Measurements from ENCODE around the gene KLF2.

Gene KLF2

GRCh38 chr19:16309643-16310042 is 15.0 kb upstream of the KLF2 start:
- DNase-seq, result no peak

- DNase-seq, result no peak
Measured at GRCh38 chr19:16315825-16316505, 8.7 kb upstream of the KLF2 start.

DNA sequence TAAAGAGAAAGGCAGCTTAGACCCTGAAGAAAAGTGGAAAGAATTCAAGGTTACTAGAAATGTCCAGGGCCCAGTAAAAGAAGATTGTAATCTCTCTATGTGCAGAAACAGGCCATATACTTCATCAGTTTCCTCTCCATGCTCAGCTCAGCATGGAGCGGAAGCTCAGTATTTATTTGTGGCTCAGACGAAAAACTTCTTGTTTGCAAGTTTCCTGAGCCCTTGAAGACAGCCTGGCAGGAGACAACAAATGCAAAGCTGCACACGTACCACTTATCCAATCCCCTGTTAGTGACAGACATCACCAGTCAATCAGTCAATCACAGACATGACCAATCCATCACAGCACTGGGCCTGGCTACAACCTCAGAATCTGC is 8.1 kb upstream of the KLF2 start:
- no peak for DNase-seq

GRCh38 chr19:16319481-16319880 is 5.1 kb upstream of the KLF2 start:
- no peak for DNase-seq

DNA sequence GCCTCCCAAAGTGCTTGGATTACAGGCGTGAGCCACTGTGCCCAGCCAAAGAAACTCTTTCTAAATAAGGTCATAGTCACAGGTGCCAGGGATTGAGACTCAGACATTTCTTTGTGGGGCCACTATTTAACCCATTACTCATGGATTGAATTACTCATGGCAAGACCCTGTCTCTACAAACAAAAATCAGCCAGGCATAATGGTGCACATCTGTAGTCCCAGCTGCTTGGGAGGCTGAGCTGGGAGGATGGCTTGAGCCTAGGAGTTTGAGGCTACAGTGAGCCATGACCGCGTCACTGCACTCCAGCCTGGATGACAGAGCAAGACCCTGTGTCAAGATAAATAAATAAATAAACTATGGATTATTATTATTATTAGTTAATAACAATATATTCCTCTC is 3.6 kb upstream of the KLF2 start:
- no peak for DNase-seq

DNA sequence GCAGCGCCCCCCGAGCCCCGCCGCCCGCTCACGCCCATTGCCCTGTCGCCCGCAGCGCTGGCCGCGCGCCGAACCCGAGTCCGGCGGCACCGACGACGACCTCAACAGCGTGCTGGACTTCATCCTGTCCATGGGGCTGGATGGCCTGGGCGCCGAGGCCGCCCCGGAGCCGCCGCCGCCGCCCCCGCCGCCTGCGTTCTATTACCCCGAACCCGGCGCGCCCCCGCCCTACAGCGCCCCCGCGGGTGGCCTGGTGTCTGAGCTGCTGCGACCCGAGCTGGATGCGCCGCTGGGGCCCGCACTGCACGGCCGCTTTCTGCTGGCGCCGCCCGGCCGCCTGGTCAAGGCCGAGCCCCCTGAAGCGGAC is 518 bp downstream of the KLF2 start:
- no peak for DNase-seq

DNA sequence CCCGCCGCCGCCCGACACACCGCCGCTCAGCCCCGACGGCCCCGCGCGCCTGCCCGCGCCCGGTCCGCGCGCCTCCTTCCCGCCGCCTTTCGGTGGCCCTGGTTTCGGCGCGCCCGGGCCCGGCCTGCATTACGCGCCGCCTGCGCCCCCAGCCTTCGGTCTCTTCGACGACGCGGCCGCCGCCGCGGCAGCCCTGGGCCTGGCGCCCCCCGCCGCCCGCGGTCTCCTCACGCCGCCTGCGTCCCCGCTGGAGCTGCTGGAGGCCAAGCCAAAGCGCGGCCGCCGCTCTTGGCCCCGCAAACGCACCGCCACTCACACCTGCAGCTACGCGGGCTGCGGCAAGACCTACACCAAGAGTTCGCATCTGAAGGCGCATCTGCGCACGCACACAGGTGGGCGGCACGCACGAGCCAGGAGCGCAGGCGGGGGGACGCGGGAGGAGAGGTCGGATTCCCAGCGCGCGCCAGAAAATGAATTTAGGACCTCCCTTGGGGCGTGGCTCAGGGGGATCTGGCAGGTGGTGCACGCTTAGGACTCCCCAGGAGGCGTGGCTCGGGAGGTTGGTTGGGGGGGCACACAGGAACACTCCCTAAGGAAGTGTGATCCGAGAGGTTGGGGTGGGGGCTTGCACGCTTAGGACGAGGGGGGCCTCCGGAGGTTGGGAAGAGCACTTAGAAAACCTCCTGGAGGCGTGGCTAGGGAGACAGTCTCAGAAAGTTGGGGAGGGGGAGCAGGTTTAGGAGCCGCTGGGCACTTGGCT is 1.2 kb downstream of the KLF2 start:
- DNase-seq, result no peak

- DNase-seq, result no peak
Measured at GRCh38 chr19:16326401-16327168, 2.0 kb downstream of the KLF2 start.

DNA sequence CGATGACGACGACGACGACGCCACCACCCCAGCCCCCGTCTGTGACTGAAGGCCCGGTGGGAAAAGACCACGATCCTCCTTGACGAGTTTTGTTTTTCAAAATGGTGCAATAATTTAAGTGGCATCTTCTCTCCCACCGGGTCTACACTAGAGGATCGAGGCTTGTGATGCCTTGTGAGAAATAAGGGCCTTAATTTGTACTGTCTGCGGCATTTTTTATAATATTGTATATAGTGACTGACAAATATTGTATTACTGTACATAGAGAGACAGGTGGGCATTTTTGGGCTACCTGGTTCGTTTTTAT is 2.5 kb downstream of the KLF2 start:
- no peak for DNase-seq

DNA sequence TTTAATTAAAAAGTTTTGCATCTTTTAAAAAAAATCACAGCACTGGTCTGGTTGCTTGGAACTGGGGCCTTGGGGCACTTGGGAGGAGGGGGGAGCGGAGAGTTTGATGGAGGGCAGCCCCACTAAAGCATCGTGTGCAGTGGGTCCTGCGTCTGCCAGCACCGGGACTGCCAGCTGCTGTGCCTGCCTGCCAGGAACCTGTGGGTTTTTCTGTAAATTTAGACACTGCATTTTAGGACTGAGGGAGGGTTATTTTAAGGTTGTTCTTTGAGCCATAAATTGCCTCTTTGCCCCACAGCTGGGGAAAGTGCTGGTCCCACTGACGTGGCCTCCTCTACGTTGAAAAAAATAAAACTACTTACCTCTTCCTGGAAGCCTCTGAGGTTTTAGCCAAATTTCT is 2.9 kb downstream of the KLF2 start:
- no peak for DNase-seq

GRCh38 chr19:16327911-16328823 is 3.5 kb downstream of the KLF2 start:
- no peak for DNase-seq

DNA sequence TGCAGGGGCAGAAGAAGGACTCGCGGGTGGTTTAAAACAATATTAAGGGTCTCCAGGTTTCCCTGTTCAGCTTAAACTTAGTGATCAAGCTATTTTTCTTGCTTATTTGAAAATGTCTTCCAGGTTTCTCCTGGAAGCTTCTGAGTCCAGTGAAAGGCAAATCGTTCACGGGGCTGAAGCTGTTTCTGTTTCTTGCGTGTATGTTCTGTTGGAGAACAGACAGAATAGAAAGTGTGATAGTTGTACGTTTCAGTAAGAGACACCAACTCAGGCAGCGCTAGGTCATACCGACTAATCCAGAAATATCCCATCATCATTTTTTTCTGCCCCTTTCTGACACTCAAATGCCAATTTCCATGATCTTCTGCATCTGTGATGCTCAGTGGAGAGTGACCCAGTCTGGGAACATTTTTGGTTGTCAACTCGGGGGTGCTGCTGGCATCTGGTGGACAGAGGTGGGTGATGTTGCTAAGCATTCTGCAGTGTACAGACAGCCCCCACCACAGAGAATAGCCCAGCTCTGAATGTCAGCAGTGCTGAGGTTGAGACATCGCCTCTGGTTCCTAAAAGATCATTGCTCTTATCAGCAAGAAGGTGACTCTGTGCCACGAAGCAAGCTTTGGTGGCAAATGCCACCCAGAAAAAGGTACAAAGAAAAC is 4.3 kb downstream of the KLF2 start:
- no peak for DNase-seq

DNA sequence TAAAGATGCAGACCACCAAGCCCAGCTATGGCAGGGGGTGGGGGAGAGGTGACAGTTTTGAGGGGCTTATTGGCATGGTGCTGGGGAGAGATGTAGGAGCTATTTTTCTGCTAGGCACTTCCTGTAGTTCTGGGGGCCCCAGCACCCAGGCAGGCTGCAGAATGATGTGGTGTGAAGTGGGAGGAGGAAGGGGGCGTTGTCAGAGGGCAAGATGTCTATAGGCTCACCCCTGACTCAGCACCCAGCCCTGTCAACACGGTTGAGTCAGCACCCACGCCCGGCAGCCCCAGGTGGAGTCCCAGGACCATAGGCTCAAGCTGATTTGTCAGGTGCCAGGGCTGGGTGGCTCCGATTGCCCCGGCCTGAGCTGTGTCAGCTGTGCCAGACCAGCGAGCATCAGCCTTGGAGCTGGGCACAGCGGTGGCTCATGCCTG is 5.8 kb downstream of the KLF2 start:
- DNase-seq, result no peak

DNA sequence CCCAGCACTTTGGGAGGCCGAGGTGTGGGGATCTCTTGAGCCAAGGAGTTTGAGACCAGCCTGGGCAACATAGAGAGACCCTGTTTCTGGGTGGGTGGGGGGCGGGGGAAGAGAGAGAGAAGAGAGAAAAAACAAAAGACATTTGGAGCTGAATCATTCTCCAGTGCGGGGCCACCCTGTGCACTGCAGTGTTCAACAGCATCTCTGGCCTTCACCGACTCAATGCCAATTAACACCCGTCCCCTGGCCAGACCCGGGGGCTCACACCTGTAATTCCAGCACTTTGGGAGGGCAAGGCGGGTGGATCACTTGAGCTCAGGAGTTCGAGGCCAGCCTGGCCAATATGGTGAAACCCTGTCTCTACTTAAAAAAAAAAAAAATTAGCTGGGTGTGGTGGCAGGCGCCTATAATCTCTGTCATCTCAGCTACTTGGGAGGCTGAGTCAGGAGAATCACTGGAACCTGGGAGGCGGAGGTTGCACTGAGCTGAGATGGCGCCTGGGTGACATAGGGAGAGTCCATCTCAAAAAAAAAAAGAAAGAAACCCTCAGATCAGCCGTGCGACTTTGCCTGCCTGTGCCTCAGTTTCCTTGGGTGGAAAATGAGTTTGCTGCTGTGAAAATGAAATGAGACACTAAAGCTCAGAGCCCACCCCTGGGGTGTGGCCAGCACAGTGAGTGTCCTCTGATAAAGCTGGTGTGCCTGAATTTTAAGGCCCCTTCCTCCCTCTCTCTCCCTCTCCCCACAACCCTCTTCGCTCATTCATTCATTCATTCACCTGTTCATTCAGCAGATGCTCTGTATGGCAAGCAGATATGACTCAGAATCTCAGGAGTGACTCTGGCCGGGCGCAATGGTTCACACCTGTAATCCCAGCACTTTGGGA is 6.4 kb downstream of the KLF2 start:
- no peak for DNase-seq

- no peak for DNase-seq
Measured at GRCh38 chr19:16333001-16333586, 8.5 kb downstream of the KLF2 start.

DNA sequence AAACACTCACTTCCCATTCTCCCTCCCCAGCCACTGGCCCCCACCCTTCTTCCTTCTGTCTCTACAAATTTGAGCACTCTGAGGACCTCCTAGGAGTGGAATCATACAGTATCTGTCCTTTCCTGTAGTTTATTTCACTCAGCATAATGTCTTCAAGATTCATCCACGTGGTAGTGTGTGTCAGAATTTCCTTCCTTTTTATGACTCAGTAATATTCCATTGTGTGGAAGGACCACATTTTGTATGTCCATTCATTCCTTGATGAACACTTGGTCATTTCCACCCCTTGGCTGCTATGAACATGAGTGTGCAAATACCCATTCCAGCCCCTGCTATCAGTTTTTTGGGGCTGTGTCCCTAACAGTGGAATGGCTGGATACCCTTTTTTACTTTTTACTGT is 9.8 kb downstream of the KLF2 start:
- DNase-seq, result no peak

GRCh38 chr19:16335226-16335625 is 10.6 kb downstream of the KLF2 start:
- DNase-seq, result no peak

DNA sequence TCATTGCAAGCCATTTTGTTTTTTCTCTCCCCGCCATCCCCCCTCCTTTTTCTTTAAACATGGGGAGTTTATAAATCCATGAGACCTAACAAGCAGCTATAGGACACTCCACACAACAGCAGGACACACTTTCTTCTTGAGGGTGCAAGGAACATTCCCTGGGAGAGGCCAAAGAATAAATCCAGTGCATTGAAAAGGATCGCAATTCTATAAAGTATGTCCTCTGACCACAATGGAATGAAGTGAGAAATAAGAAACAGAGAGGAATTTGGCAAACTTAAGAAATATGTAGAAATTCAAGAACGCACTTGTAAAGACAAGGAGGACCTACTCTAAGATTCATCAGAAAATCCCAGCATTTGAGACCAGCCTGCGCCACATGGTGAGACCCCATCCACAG is 11.9 kb downstream of the KLF2 start:
- no peak for DNase-seq

DNA sequence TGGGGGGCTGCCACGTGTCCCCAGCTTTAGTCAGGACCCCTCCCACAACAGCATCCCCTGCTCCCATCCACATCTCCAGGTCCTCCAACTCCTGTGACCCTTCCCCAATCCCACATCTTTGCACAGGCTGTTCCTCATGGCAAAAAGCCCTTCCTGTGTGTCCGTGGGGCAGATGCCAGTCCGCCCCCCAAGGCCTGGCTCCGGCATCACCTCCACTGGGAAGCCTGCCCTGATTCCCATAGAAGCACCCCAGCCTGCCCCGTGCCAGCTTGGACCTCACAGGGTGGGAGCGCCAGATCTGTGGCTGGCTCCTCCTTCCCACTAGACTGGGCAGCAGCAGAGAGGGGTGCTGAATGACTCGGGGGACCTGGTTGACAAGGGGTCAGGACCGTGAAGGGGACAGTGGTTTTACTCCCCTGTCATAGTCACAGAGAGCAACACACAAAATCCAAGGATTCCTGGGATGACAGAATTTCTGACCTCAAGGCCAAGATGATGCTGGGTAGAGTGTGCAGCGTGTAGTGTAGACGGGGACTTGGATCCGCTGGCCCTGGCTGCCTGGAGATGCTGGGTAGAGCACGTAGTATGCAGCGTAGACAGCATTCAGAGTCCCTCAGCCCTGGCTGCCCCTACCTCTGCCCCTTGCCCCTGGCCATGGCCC is 13.3 kb downstream of the KLF2 start:
- no peak for DNase-seq

Measured in cerebellar nuclear complex (tissue), 1 donor.